Cardiac muscle cell (in vitro differentiated cells and primary cell): ENCODE measurements around the gene AJAP1. TPM values are rescaled to one million over a fixed set of nuclear protein-coding genes. Genes with fewer than 3 reads are reported as not detected.

ENCODE experiments used
- DNase-seq, 2 donors: peaks; one replicate each; pipeline versions ENCODE4 v3.0.0 to v3.0.0-alpha.2; 2010 to 2017; ENCODE audit warnings: low read depth in 1 of 2, low spot score in 1 of 2
- H3K27ac ChIP-seq: fragments of 200-600 bp; sonication (generic); 2 replicates; pipeline ENCODE4 v1.5.1; 2016
- H3K27me3 ChIP-seq: fragments of 200-600 bp; sonication (generic); 2 replicates; pipeline ENCODE4 v1.6.0; 2016; ENCODE audit warnings: control low read depth
- H3K36me3 ChIP-seq: fragments of 200-600 bp; sonication (generic); 2 replicates; pipeline ENCODE4 v1.5.1; 2016; ENCODE audit warnings: control low read depth
- H3K4me1 ChIP-seq: fragments of 200-600 bp; sonication (generic); 2 replicates; pipeline ENCODE4 v1.8.1; 2017; ENCODE audit warnings: low read depth, mild to moderate bottlenecking, mixed run types
- H3K4me3 ChIP-seq: fragments of 200-600 bp; sonication (generic); 2 replicates; pipeline ENCODE4 v1.5.1; 2016; ENCODE audit warnings: mild to moderate bottlenecking
- H3K9me3 ChIP-seq: fragments of 200-600 bp; sonication (generic); 2 replicates; pipeline ENCODE4 v1.5.1; 2017; ENCODE audit warnings: low read depth, mild to moderate bottlenecking, control low read depth
- polyA plus RNA-seq: library from polyadenylated mRNA; unstranded; fragments of >200 nt; fragmentation: Nextera tagmentation; extraction: Ambion mirVana; gene quantifications from 2 replicates; pipeline ENCODE4 v1.2.1, GENCODE V29; 2016
- total RNA-seq: library from RNA; depleted of rRNA; stranded (reverse); fragments of >200 nt; gene quantifications from 2 replicates; pipeline ENCODE4 v1.2.3, GENCODE V29; 2016
- TF ChIP-seq, protein P1 (sequence below): IDR thresholded peaks from 2 replicates; pipeline ENCODE4 v1.5.1; 2012; ENCODE audit warnings: low read depth, mild to moderate bottlenecking, low read length

The AJAP1 gene
- total and polyA plus RNA-seq, 2 experiments from 2014 or later: not detected

GRCh38 chr1:4636644-4637380 lies 17.6 kb upstream of the AJAP1 start:
- H3K27ac ChIP-seq: no peak overlapping the region
- TF ChIP-seq, protein P1, sequence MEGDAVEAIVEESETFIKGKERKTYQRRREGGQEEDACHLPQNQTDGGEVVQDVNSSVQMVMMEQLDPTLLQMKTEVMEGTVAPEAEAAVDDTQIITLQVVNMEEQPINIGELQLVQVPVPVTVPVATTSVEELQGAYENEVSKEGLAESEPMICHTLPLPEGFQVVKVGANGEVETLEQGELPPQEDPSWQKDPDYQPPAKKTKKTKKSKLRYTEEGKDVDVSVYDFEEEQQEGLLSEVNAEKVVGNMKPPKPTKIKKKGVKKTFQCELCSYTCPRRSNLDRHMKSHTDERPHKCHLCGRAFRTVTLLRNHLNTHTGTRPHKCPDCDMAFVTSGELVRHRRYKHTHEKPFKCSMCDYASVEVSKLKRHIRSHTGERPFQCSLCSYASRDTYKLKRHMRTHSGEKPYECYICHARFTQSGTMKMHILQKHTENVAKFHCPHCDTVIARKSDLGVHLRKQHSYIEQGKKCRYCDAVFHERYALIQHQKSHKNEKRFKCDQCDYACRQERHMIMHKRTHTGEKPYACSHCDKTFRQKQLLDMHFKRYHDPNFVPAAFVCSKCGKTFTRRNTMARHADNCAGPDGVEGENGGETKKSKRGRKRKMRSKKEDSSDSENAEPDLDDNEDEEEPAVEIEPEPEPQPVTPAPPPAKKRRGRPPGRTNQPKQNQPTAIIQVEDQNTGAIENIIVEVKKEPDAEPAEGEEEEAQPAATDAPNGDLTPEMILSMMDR: no peak
- no peak overlapping the region for H3K4me3 ChIP-seq
- DNase-seq: no peak
- no peaks in the 10 kb centered on the region for H3K4me1 ChIP-seq
- no peaks in the 10 kb centered on the region for H3K36me3 ChIP-seq
- no peaks in the 10 kb centered on the region for H3K9me3 ChIP-seq
- no peaks in the 10 kb centered on the region for H3K27me3 ChIP-seq

GRCh38 chr1:4637616-4638344 lies 16.6 kb upstream of the AJAP1 start:
- DNase-seq: no peak
- TF ChIP-seq, protein P1: no peak
- no peak overlapping the region for H3K27ac ChIP-seq

GRCh38 chr1:4638345-4638729 lies 16.1 kb upstream of the AJAP1 start:
- no peaks in the 10 kb centered on the region for H3K9me3 ChIP-seq
- TF ChIP-seq, protein P1: no peak
- no peaks in the 10 kb centered on the region for H3K36me3 ChIP-seq
- H3K27me3 ChIP-seq: no peaks in the 10 kb centered on the region
- DNase-seq: no peak
- H3K27ac ChIP-seq: no peak overlapping the region
- no peaks in the 10 kb centered on the region for H3K4me1 ChIP-seq
- H3K4me3 ChIP-seq: no peak overlapping the region

More at GRCh38 chr1:4637616-4638344, 16.6 kb upstream of the AJAP1 start:
- no peaks in the 10 kb centered on the region for H3K9me3 ChIP-seq
- H3K4me3 ChIP-seq: no peak overlapping the region
- H3K36me3 ChIP-seq: no peaks in the 10 kb centered on the region
- no peaks in the 10 kb centered on the region for H3K4me1 ChIP-seq
- no peaks in the 10 kb centered on the region for H3K27me3 ChIP-seq

DNA sequence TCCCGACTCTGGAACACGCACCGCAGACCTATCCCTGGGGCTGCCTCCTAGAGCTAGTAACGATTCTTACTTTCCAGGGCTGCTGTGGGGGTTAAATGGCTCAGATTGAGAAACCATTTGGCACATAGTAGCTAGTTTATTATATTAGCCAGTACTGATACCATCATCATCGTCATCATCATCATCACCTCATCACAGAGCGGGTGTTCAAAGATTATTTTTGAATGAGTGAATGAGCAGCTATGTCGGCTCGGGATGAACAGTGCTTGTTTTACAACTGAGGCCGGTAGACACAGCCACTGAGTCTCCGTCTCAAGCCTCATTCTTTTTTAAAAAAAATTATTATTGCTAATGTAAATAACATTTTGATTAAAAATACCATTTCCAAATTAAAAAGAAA lies 13.5 kb upstream of the AJAP1 start:
- H3K4me3 ChIP-seq: no peak overlapping the region
- no peak overlapping the region for H3K27ac ChIP-seq
- no peaks in the 10 kb centered on the region for H3K36me3 ChIP-seq
- TF ChIP-seq, protein P1: no peak
- H3K9me3 ChIP-seq: no peaks in the 10 kb centered on the region
- no peaks in the 10 kb centered on the region for H3K27me3 ChIP-seq
- no peak for DNase-seq
- H3K4me1 ChIP-seq: no peaks in the 10 kb centered on the region

DNA sequence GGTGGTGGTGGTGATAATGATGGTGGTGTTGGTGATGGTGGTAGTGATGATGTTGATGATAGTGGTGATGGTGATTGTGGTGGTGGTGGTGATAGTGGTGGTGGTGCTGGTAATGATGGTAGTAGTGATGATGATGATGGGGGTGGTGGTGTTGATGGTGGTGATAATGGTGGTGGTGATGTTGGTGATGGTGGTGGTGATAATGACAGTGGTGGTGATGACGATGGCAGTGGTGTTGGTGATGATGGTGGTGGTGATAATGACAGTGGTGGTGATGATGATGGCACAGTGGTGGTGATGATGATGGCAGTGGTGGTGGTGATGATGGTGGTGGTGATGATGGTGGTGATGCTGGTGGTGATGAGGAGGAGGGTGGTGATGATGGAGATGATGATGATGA lies 7.0 kb upstream of the AJAP1 start:
- TF ChIP-seq, protein P1: no peak
- H3K27ac ChIP-seq: no peak overlapping the region
- peaks cover 21% of the 10 kb centered on the region for H3K27me3 ChIP-seq
- H3K9me3 ChIP-seq: no peaks in the 10 kb centered on the region
- no peak for DNase-seq
- no peaks in the 10 kb centered on the region for H3K36me3 ChIP-seq
- no peaks in the 10 kb centered on the region for H3K4me1 ChIP-seq
- H3K4me3 ChIP-seq: no peak overlapping the region
